ENCODE data around the gene TMEM145.

TMEM145 gene

GRCh38 chr19:42288881-42289555 lies 24.1 kb upstream of the TMEM145 start:
- no peak for DNase-seq (ENCODE audit: low read depth in 2 of 2)

GRCh38 chr19:42289556-42290041 lies 23.5 kb upstream of the TMEM145 start:
- no peak for DNase-seq (ENCODE audit: low read depth in 2 of 2)

GRCh38 chr19:42290136-42290522 lies 23.0 kb upstream of the TMEM145 start:
- no peak for DNase-seq (ENCODE audit: low read depth in 2 of 2)

- DNase-seq (ENCODE audit: low read depth in 2 of 2): peak; percentile 39 to 47
Observed at GRCh38 chr19:42290523-42291434, 22.3 kb upstream of the TMEM145 start.

- no peak for DNase-seq (ENCODE audit: low read depth in 2 of 2)
Observed at GRCh38 chr19:42291435-42291810, 21.7 kb upstream of the TMEM145 start.

GRCh38 chr19:42292042-42292960 lies 20.8 kb upstream of the TMEM145 start:
- DNase-seq (ENCODE audit: low read depth in 2 of 2): no peak

- no peak for DNase-seq (ENCODE audit: low read depth in 2 of 2)
Observed at GRCh38 chr19:42292963-42293362, 20.1 kb upstream of the TMEM145 start.

GRCh38 chr19:42293540-42293939 lies 19.6 kb upstream of the TMEM145 start:
- DNase-seq (ENCODE audit: low read depth in 2 of 2): no peak

GRCh38 chr19:42293948-42294347 lies 19.2 kb upstream of the TMEM145 start:
- DNase-seq (ENCODE audit: low read depth in 2 of 2): no peak

- no peak for DNase-seq (ENCODE audit: low read depth in 2 of 2)
Observed at GRCh38 chr19:42294471-42295137, 18.5 kb upstream of the TMEM145 start.

- DNase-seq (ENCODE audit: low read depth in 2 of 2): no peak
Observed at GRCh38 chr19:42295342-42295741, 17.8 kb upstream of the TMEM145 start.

GRCh38 chr19:42295831-42296525 lies 17.1 kb upstream of the TMEM145 start:
- DNase-seq (ENCODE audit: low read depth in 2 of 2): peak; percentile 74 to 82

- no peak for DNase-seq (ENCODE audit: low read depth in 2 of 2)
Observed at GRCh38 chr19:42297039-42297438, 16.1 kb upstream of the TMEM145 start.

GRCh38 chr19:42301646-42302203 lies 11.4 kb upstream of the TMEM145 start, which contains the start of gene PRR19:
PRR19 (plus strand) TSS chr19:42302132; CDS start chr19:42309585, 7,453 bp downstream.
- no peak for DNase-seq (ENCODE audit: low read depth in 2 of 2)

- DNase-seq (ENCODE audit: low read depth in 2 of 2): no peak
Observed at GRCh38 chr19:42303101-42303464, 10.0 kb upstream of the TMEM145 start.

- DNase-seq (ENCODE audit: low read depth in 2 of 2): no peak
Observed at GRCh38 chr19:42303876-42304275, 9.2 kb upstream of the TMEM145 start.

GRCh38 chr19:42306646-42307045 lies 6.5 kb upstream of the TMEM145 start:
- no peak for DNase-seq (ENCODE audit: low read depth in 2 of 2)

- no peak for DNase-seq (ENCODE audit: low read depth in 2 of 2)
Observed at GRCh38 chr19:42309686-42310085, 3.4 kb upstream of the TMEM145 start.

GRCh38 chr19:42311657-42312056 lies 1.5 kb upstream of the TMEM145 start:
- DNase-seq (ENCODE audit: low read depth in 2 of 2): no peak

- DNase-seq (ENCODE audit: low read depth in 2 of 2): no peak
Observed at GRCh38 chr19:42312370-42312769, 739 bp upstream of the TMEM145 start.

All from stimulated activated CD8-positive, alpha-beta memory T cell treated with anti-CD3 and anti-CD28 coated beads, Interleukin-7, amount 100 ng/mL, for 4 hours (primary cell).